GM12878 (cell line): Measurements from ENCODE around the gene OCA2. TPM values are rescaled to one million over a fixed set of nuclear protein-coding genes. Genes with fewer than 3 reads are reported as not detected.

Experiments
- ATAC-seq: fragments of 200-7000 bp; cut with Tn5 transposase; 3 replicates; pipeline ENCODE4 v1.9.1; 2020; ENCODE audit warnings: mild to moderate bottlenecking, moderate library complexity
- BruUV-seq: library from RNA; stranded (reverse); fragments of 400-500 nt; replicated peaks from 2 replicates; lab custom pipeline; 2021; lab: Mats Ljungman, UMichigan
- CTCF ChIA-PET: fragments of 300-600 bp; sonication (Branson Sonifier 250); formaldehyde crosslinking; extraction: SDS; loops from one replicate; lab custom pipeline; 2021; ENCODE audit warnings: inconsistent platforms; lab: Yijun Ruan, JAX
- POLR2A ChIA-PET: fragments of 350-600 bp; formaldehyde crosslinking; extraction: SDS; loops from one replicate; lab custom pipeline; 2021; ENCODE audit warnings: inconsistent platforms; lab: Charles Lee
- RAD21 ChIA-PET: fragments of 300-600 bp; sonication (Branson Sonifier 250); formaldehyde crosslinking; loops from one replicate; lab custom pipeline; 2023; ENCODE audit warnings: antibody characterized with exemption; ENCODE audit not compliant: unreplicated experiment; lab: Charles Lee
- SMC1A ChIA-PET: fragments of 300-600 bp; sonication (Branson Sonifier 250); formaldehyde crosslinking; loops from one replicate; lab custom pipeline; 2023; ENCODE audit not compliant: unreplicated experiment, uncharacterized antibody; lab: Charles Lee
- DNase-seq: peaks from one replicate; pipeline ENCODE4 v3.0.0-alpha.2; 2011; ENCODE audit warnings: low read depth, low spot score
- FAIRE-seq: peaks from 3 replicates; lab custom pipeline; 2011; peaks lifted over from hg19 to GRCh38; lab: Jason Lieb, UNC
- H2AFZ ChIP-seq: 2 replicates; pipeline ENCODE4 v1.6.0; 2011; ENCODE audit warnings: low read depth, low read length, control low read depth; ENCODE audit not compliant: control insufficient read depth
- H3K27ac ChIP-seq: 2 replicates; pipeline ENCODE4 v1.5.1; 2011; ENCODE audit warnings: control low read depth; ENCODE audit not compliant: control insufficient read depth, insufficient read depth
- H3K27me3 ChIP-seq, 2 experiments: replicated peaks in 1 of 2; 2 replicates each; pipeline versions ENCODE4 v1.6.0 to v1.6.1; 2011; ENCODE audit warnings: low read length in 1 of 2; ENCODE audit not compliant: control insufficient read depth in 2 of 2, insufficient read depth in 2 of 2
- H3K36me3 ChIP-seq, 2 experiments: 2 replicates each; pipeline ENCODE4 v1.5.1; 2011; ENCODE audit warnings: low read length in 1 of 2; ENCODE audit not compliant: control insufficient read depth in 2 of 2, insufficient read depth in 2 of 2
- H3K4me1 ChIP-seq: 2 replicates; pipeline ENCODE4 v1.6.1; 2011; ENCODE audit warnings: mild to moderate bottlenecking, low read length, moderate library complexity, mixed read lengths; ENCODE audit not compliant: control insufficient read depth, insufficient read depth
- H3K4me2 ChIP-seq: 2 replicates; pipeline ENCODE4 v1.6.0; 2011; ENCODE audit warnings: control low read depth; ENCODE audit not compliant: control insufficient read depth, insufficient read depth
- H3K4me3 ChIP-seq: fragments of 200-600 bp; sonication (generic); 2 replicates; pipeline ENCODE4 v1.5.1; 2016
- H3K79me2 ChIP-seq: 2 replicates; pipeline ENCODE4 v1.6.0; 2011; ENCODE audit warnings: low read length; ENCODE audit not compliant: control insufficient read depth, insufficient read depth
- H3K9ac ChIP-seq: 2 replicates; pipeline ENCODE4 v1.8.0; 2011; ENCODE audit warnings: low read length, control low read depth, mixed read lengths; ENCODE audit not compliant: control insufficient read depth, insufficient read depth
- H3K9me3 ChIP-seq: replicated peaks from 3 replicates; pipeline ENCODE4 v1.5.1; 2011; ENCODE audit warnings: mild to moderate bottlenecking, low read length; ENCODE audit not compliant: control insufficient read depth, insufficient read depth
- H4K20me1 ChIP-seq: 2 replicates; pipeline ENCODE4 v1.6.0; 2011; ENCODE audit not compliant: control insufficient read depth, insufficient read depth
- BMI1 ChIP-seq: fragments of 450-650 bp; IDR thresholded peaks from 2 replicates; pipeline ENCODE4 v1.6.1; 2016; ENCODE audit warnings: mild to moderate bottlenecking, moderate library complexity, borderline replicate concordance
- JUND ChIP-seq: IDR thresholded peaks from 2 replicates; pipeline ENCODE4 v1.6.1; 2012; ENCODE audit warnings: low read depth, mild to moderate bottlenecking, low read length, improper control_type of control experiment, moderate library complexity
- MTA2 ChIP-seq: fragments of 450-650 bp; IDR thresholded peaks from 2 replicates; pipeline ENCODE4 v1.6.1; 2016; ENCODE audit warnings: low read depth, mild to moderate bottlenecking, moderate library complexity
- NBN ChIP-seq: fragments of 450-650 bp; IDR thresholded peaks from 2 replicates; pipeline ENCODE4 v1.6.1; 2016
- WGBS: methylation state at CpG from one replicate; pipeline ENCODE4 v1.1.6; 2016; ENCODE audit warnings: low lambda C conversion rate; ENCODE audit not compliant: insufficient replicate concordance, insufficient coverage; ENCODE audit errors: missing lambda C conversion rate; 5-methylcytosine and 5-hydroxymethylcytosine counted together
- in situ Hi-C: fragments of 300-500 bp; cut with MboI; formaldehyde crosslinking; loops from 9 replicates; pipeline ENCODE4 v1.14.3; 2018; ENCODE audit warnings: mixed read lengths
- intact Hi-C: fragments of 100-400 bp; cut with micrococcal nuclease; formaldehyde crosslinking; loops from one replicate; pipeline ENCODE4 v1.14.2; 2022; ENCODE audit not compliant: unreplicated experiment
- polyA plus RNA-seq, 11 experiments: library from polyadenylated mRNA; depleted of rRNA in 4 of 11; unstranded in 6 of 11; stranded (reverse) in 5 of 11; fragments of >200 nt; fragmentation: Nextera tagmentation in 4 of 11; fragmentation: Illumina TruSeq in 1 of 11; extraction: Ambion mirVana in 4 of 11; extraction: Trizol in 1 of 11; gene quantifications; 1 replicate in 1 of 11; 2 replicates in 10 of 11; pipeline versions ENCODE4 v1.2.1 to v1.2.3, GENCODE V29; 2011 to 2016; ENCODE audit warnings: inconsistent platforms in 2 of 11, missing spikeins in 2 of 11, low read depth in 1 of 11
- total RNA-seq, 4 experiments: library from RNA; depleted of rRNA in 3 of 4; stranded (reverse); fragments of >200 nt in 3 of 4; fragmentation: Illumina TruSeq in 1 of 4; extraction: Trizol in 1 of 4; gene quantifications; 2 replicates each; pipeline versions ENCODE4 v1.2.1 to v1.2.3, GENCODE V29; 2013 to 2021
- TF ChIP-seq, protein P1 (sequence below): IDR thresholded peaks from 2 replicates; pipeline ENCODE4 v1.6.1; 2011; ENCODE audit warnings: borderline replicate concordance, low read depth, mild to moderate bottlenecking, moderate library complexity, low read length; ENCODE audit not compliant: insufficient read depth, poor library complexity, severe bottlenecking
- TF ChIP-seq, protein P2 (sequence below): fragments of 450-650 bp; formaldehyde crosslinking; IDR thresholded peaks from 2 replicates; pipeline ENCODE4 v1.4.0; 2020; ENCODE audit warnings: mild to moderate bottlenecking, moderate library complexity
- TF ChIP-seq, protein P3 (sequence below): fragments of 450-650 bp; IDR thresholded peaks from 2 replicates; pipeline ENCODE4 v1.6.1; 2016; ENCODE audit warnings: mild to moderate bottlenecking

OCA2 gene
- total and polyA plus RNA-seq, 10 of the 15 experiments (the other 5 are each of a cell fraction or from before 2014, with no cell fraction given), result 0.04 to 1.8 TPM; not detected in 8

DNA sequence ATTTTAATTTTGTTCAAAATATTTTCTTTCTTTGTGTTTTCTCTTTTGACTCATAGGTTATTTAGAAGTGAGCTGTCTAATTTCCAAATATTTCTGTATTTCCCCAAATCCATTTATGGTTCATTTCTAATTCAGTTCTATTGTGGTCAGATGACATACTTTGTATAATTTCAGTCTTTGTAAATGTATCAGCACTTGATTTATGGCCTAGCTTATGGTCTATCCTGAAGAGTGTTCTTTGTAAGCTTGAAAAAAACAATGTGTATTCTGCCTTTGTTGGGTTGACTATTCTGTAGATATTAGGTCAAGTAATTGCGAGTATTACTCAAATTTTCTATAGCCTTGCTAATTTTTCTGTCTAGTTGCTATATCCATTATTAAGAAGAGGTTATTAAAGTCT is 311.2 kb downstream of the OCA2 start:
- H3K4me2 ChIP-seq, result no peak overlapping the region
- no peaks in the 10 kb centered on the region for H3K79me2 ChIP-seq
- no peaks in the 10 kb centered on the region for H4K20me1 ChIP-seq
- H3K4me3 ChIP-seq, result no peak overlapping the region
- SMC1A ChIA-PET, result no interaction called here
- BruUV-seq, result no TSS peak
- ATAC-seq, result no peak
- DNase-seq, result no peak
- no peak overlapping the region for H2AFZ ChIP-seq
- WGBS, result 0% methylated on average over 1 of the region's 1 CpG
- CTCF ChIA-PET, result no interaction called here
- H3K27me3 ChIP-seq, result no peaks in the 10 kb centered on the region
- RAD21 ChIA-PET, result no interaction called here
- no peak overlapping the region for H3K27ac ChIP-seq
- H3K9ac ChIP-seq, result no peak overlapping the region
- intact Hi-C loops (no loop called here), in situ Hi-C loops (no loop called here)
- H3K9me3 ChIP-seq, result no peaks in the 10 kb centered on the region; the same call in 2 of the 3 replicates
- H3K36me3 ChIP-seq, result no peaks in the 10 kb centered on the region
- no peaks in the 10 kb centered on the region for H3K4me1 ChIP-seq
- no peak for FAIRE-seq
- POLR2A ChIA-PET, result no interaction called here
- no peak for TF ChIP-seq BMI1

DNA sequence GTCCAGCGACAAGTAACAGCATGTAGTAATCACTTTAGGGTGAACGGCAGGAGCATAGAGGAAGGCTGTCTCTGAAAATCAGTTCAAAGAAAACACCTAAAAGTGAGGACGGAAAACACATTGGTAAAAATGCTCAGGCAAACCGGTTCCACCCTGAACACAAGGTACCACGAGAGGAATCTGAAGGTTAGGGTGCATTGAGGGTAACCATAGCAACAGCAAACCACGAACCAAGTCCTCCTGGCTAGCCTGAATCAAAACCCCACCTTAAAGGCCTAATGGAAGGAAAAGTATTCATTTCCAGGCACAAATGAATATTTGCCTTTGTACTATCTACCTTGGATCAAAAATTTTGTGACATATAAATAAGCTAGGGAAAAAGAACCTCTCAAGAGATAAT is 315.0 kb downstream of the OCA2 start:
- intact Hi-C loops, result no loop called here
- no peak overlapping the region for H3K9ac ChIP-seq
- H3K27ac ChIP-seq, result no peak overlapping the region
- DNase-seq, result no peak
- 31% methylated on average over 6 of the region's 6 CpGs for WGBS
- POLR2A ChIA-PET, result no interaction called here
- no peak for ATAC-seq
- no peak overlapping the region for H3K4me2 ChIP-seq
- no peaks in the 10 kb centered on the region for H3K27me3 ChIP-seq
- H3K4me1 ChIP-seq, result no peaks in the 10 kb centered on the region
- CTCF ChIA-PET, result interaction anchor here (0.7 kb wide), 1 partner anchor 41 kb away, joined by 3 read pairs; no protein-coding TSS in a partner anchor
- H2AFZ ChIP-seq, result no peak overlapping the region
- H3K9me3 ChIP-seq, result no peaks in the 10 kb centered on the region
- SMC1A ChIA-PET, result no interaction called here
- BruUV-seq, result no TSS peak
- in situ Hi-C loops, result no loop called here
- H4K20me1 ChIP-seq, result no peaks in the 10 kb centered on the region
- FAIRE-seq, result no peak
- no peaks in the 10 kb centered on the region for H3K36me3 ChIP-seq
- no peaks in the 10 kb centered on the region for H3K79me2 ChIP-seq
- RAD21 ChIA-PET, result no interaction called here
- H3K4me3 ChIP-seq, result no peak overlapping the region
- TF ChIP-seq, protein P1, sequence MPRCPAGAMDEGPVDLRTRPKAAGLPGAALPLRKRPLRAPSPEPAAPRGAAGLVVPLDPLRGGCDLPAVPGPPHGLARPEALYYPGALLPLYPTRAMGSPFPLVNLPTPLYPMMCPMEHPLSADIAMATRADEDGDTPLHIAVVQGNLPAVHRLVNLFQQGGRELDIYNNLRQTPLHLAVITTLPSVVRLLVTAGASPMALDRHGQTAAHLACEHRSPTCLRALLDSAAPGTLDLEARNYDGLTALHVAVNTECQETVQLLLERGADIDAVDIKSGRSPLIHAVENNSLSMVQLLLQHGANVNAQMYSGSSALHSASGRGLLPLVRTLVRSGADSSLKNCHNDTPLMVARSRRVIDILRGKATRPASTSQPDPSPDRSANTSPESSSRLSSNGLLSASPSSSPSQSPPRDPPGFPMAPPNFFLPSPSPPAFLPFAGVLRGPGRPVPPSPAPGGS, result no peak
- TF ChIP-seq JUND (no peak), NBN (no peak), MTA2 (no peak)
- TF ChIP-seq, protein P2, sequence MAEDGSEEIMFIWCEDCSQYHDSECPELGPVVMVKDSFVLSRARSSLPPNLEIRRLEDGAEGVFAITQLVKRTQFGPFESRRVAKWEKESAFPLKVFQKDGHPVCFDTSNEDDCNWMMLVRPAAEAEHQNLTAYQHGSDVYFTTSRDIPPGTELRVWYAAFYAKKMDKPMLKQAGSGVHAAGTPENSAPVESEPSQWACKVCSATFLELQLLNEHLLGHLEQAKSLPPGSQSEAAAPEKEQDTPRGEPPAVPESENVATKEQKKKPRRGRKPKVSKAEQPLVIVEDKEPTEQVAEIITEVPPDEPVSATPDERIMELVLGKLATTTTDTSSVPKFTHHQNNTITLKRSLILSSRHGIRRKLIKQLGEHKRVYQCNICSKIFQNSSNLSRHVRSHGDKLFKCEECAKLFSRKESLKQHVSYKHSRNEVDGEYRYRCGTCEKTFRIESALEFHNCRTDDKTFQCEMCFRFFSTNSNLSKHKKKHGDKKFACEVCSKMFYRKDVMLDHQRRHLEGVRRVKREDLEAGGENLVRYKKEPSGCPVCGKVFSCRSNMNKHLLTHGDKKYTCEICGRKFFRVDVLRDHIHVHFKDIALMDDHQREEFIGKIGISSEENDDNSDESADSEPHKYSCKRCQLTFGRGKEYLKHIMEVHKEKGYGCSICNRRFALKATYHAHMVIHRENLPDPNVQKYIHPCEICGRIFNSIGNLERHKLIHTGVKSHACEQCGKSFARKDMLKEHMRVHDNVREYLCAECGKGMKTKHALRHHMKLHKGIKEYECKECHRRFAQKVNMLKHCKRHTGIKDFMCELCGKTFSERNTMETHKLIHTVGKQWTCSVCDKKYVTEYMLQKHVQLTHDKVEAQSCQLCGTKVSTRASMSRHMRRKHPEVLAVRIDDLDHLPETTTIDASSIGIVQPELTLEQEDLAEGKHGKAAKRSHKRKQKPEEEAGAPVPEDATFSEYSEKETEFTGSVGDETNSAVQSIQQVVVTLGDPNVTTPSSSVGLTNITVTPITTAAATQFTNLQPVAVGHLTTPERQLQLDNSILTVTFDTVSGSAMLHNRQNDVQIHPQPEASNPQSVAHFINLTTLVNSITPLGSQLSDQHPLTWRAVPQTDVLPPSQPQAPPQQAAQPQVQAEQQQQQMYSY (CRISPR knock-in tag), result no peak
- TF ChIP-seq, protein P3, sequence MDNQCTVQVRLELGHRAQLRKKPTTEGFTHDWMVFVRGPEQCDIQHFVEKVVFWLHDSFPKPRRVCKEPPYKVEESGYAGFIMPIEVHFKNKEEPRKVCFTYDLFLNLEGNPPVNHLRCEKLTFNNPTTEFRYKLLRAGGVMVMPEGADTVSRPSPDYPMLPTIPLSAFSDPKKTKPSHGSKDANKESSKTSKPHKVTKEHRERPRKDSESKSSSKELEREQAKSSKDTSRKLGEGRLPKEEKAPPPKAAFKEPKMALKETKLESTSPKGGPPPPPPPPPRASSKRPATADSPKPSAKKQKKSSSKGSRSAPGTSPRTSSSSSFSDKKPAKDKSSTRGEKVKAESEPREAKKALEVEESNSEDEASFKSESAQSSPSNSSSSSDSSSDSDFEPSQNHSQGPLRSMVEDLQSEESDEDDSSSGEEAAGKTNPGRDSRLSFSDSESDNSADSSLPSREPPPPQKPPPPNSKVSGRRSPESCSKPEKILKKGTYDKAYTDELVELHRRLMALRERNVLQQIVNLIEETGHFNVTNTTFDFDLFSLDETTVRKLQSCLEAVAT, result no peak
